ENCODE measurements around the gene SHISA6.
"Not testable (repeated sequence)": the region's sequence is repeated elsewhere in the genome, so short reads cannot be mapped to it uniquely, and the experiment has no call there.

The SHISA6 gene

GRCh38 chr17:11267999-11268575, 27.1 kb downstream of the SHISA6 start:
- DNase-seq: no peak

GRCh38 chr17:11269210-11269609, 28.2 kb downstream of the SHISA6 start:
- no peak for DNase-seq

- DNase-seq: no peak
These were observed 31.2 kb downstream of the SHISA6 start for GRCh38 chr17:11272191-11272590.

- DNase-seq: no peak
These were observed 32.6 kb downstream of the SHISA6 start for GRCh38 chr17:11273596-11273995.

GRCh38 chr17:11274106-11274505, 33.1 kb downstream of the SHISA6 start:
- DNase-seq: no peak

- no peak for DNase-seq
These were observed 35.5 kb downstream of the SHISA6 start for GRCh38 chr17:11276486-11276885.

- no peak for DNase-seq
These were observed 37.4 kb downstream of the SHISA6 start for GRCh38 chr17:11278186-11278991.

GRCh38 chr17:11278992-11279270, 37.9 kb downstream of the SHISA6 start:
- DNase-seq: no peak

- DNase-seq: no peak
These were observed 38.8 kb downstream of the SHISA6 start for GRCh38 chr17:11279776-11280344.

GRCh38 chr17:11282586-11282985, 41.6 kb downstream of the SHISA6 start:
- no peak for DNase-seq

GRCh38 chr17:11284811-11285210, 43.8 kb downstream of the SHISA6 start:
- DNase-seq: no peak

GRCh38 chr17:11285946-11286345, 44.9 kb downstream of the SHISA6 start:
- no peak for DNase-seq

- DNase-seq: no peak
These were observed 46.8 kb downstream of the SHISA6 start for GRCh38 chr17:11287791-11288190.

GRCh38 chr17:11290814-11291213, 49.8 kb downstream of the SHISA6 start:
- no peak for DNase-seq

GRCh38 chr17:11292491-11292890, 51.5 kb downstream of the SHISA6 start:
- DNase-seq: no peak

GRCh38 chr17:11293480-11293879, 52.5 kb downstream of the SHISA6 start:
- DNase-seq: no peak

- DNase-seq: no peak
These were observed 53.8 kb downstream of the SHISA6 start for GRCh38 chr17:11294826-11295225.

- DNase-seq: no peak
These were observed 56.0 kb downstream of the SHISA6 start for GRCh38 chr17:11296994-11297393.

- no peak for DNase-seq
These were observed 57.4 kb downstream of the SHISA6 start for GRCh38 chr17:11298401-11298800.

GRCh38 chr17:11300201-11300600, 59.2 kb downstream of the SHISA6 start:
- DNase-seq: no peak

GRCh38 chr17:11300738-11301137, 59.7 kb downstream of the SHISA6 start:
- no peak for DNase-seq

- DNase-seq: not testable (repeated sequence)
These were observed 60.9 kb downstream of the SHISA6 start for GRCh38 chr17:11301874-11302273.

GRCh38 chr17:11302401-11303186, 61.6 kb downstream of the SHISA6 start:
- no peak for DNase-seq

Data from inflammatory macrophage treated with lipopolysaccharide for 4 hours (primary cell).